ENCODE results near the gene TMEM106C. TPM values are rescaled to one million over a fixed set of nuclear protein-coding genes. Genes with fewer than 3 reads are reported as not detected.

Gene TMEM106C
- total RNA-seq, 4 donors from 2014 or later = 40.9 to 56.7 (median 42.3) TPM

DNA sequence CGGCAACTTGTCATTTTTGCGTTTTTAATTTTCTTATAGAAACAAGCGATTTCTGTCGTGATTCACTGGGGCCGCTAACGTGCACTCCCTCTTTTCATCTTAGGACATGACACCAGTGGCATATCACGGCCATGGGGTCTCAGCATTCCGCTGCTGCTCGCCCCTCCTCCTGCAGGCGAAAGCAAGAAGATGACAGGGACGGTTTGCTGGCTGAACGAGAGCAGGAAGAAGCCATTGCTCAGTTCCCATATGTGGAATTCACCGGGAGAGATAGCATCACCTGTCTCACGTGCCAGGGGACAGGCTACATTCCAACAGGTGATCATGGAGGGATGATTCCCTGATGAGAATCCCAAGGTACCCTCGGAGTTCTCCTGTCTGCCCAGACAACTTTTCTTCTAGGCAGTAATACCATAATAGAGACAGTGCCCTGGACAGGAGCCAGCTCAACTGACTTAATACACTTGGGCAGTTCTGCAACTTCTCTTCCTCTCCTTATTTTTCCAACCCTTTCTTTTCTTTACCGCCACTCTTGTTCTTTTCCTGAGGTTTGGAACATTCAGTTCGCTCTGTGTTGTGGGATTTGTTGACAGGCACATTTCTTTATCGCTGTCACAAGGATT, 821 bp downstream of the TMEM106C start:
- intact Hi-C loops (cut with DNase I; ENCODE audit: low total_unique reads) = no loop called here
- no peak for TF ChIP-seq POLR2A (IDR thresholded peaks at IDR 0.05)
- TF ChIP-seq, protein P1, sequence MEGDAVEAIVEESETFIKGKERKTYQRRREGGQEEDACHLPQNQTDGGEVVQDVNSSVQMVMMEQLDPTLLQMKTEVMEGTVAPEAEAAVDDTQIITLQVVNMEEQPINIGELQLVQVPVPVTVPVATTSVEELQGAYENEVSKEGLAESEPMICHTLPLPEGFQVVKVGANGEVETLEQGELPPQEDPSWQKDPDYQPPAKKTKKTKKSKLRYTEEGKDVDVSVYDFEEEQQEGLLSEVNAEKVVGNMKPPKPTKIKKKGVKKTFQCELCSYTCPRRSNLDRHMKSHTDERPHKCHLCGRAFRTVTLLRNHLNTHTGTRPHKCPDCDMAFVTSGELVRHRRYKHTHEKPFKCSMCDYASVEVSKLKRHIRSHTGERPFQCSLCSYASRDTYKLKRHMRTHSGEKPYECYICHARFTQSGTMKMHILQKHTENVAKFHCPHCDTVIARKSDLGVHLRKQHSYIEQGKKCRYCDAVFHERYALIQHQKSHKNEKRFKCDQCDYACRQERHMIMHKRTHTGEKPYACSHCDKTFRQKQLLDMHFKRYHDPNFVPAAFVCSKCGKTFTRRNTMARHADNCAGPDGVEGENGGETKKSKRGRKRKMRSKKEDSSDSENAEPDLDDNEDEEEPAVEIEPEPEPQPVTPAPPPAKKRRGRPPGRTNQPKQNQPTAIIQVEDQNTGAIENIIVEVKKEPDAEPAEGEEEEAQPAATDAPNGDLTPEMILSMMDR (IDR thresholded peaks at IDR 0.05) = no peak
- WGBS, 2 donors = 16 to 20% methylated on average over 18 of the region's 18 CpGs
- H3K4me3 ChIP-seq (ENCODE audit: low read depth, poor library complexity, severe bottlenecking) = peak overlapping the region; percentile 72
- peak in 1 of 2 donors; percentile 24 for DNase-seq (ENCODE audit: low spot score in 2 of 2)

DNA sequence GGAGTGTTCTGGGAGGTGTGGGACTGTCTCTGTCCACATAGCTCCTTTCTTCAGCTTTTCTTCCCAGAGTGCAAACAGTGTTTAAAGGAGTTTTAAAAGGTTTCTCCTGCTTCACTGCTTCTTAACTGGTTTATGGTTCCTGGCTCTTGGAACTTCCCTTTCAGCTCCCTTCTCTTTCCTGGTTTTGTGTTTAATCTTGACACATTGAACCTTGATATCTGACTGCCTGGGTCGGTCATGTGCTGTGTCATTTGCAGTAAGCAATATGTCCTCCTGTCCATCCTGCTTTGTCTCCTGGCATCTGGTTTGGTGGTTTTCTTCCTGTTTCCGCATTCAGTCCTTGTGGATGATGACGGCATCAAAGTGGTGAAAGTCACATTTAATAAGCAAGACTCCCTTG, 2.2 kb downstream of the TMEM106C start:
- WGBS, 2 donors = 95 to 97% methylated on average over 3 of the region's 3 CpGs
- intact Hi-C loops (cut with DNase I; ENCODE audit: low total_unique reads) = loop anchor here (5.0 kb wide), 1 partner anchor 638 kb away; no protein-coding TSS in a partner anchor
- DNase-seq (ENCODE audit: low spot score in 2 of 2) = no peak
- no peak for TF ChIP-seq POLR2A (IDR thresholded peaks at IDR 0.05)
- TF ChIP-seq, protein P1 (IDR thresholded peaks at IDR 0.05) = no peak
- H3K4me3 ChIP-seq (ENCODE audit: low read depth, poor library complexity, severe bottlenecking) = no peak overlapping the region

DNA sequence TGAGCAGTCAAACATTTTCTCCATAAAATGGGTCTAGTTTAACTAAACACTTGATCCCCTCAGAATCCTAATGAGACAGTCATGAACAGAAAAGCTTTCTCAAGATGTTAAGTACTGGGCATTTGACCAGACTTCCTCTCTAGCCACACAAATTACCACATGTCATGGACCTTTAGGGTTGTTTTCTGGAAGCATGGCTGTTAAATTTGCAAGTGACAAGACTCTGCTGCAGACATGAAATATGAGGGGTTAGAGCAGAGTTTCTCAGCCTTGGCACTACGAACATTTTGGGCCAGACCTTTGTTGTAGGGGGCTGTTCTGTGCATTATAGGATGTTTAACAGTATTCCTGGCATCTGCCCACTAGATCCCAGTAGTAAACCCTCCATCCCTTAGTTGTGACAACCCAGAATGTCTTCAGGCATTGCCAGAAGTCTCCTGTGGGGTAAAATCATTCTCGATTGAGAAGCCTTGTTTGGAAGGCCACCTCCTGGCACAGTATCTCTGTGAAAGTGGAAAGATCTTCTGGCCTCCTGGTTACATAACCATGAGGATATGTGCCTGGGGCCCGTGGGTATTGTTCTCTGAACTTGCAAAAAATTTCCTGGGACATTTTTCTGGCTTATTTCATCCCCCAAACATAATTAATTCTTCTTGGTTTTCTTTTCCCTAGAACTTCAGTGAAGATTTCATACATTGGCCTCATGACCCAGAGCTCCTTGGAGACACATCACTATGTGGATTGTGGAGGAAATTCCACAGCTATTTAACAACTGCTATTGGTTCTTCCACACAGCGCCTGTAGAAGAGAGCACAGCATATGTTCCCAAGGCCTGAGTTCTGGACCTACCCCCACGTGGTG, 4.3 kb downstream of the TMEM106C start:
- DNase-seq (ENCODE audit: low spot score in 2 of 2) = no peak
- 28 to 43% methylated on average over 5 of the region's 5 CpGs for WGBS, 2 donors
- TF ChIP-seq, protein P1 (IDR thresholded peaks at IDR 0.05) = no peak
- no peak for TF ChIP-seq POLR2A (IDR thresholded peaks at IDR 0.05)
- intact Hi-C loops (cut with DNase I; ENCODE audit: low total_unique reads) = loop anchor here (5.0 kb wide), 1 partner anchor 640 kb away; no protein-coding TSS in a partner anchor
- no peak overlapping the region for H3K4me3 ChIP-seq (ENCODE audit: low read depth, poor library complexity, severe bottlenecking)

DNA sequence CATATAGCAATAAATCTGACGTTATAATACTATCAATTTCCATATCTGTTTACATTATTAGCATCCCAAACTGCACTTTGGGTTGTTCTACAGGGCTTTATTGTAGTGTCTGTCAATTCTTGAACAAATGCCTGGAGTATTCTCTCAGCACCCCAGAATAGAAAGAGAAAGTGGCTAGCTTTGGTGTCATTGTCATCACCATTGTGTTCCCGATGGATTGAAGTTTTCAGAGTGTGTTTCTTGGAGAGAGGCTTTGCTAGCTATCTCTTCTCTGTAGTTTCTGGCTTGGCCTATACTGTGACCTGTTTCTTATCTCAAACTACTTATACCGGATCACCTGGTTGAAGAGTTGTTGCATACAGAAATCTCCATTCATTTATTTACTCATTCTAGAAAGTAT, 6.4 kb downstream of the TMEM106C start:
- no peak for DNase-seq (ENCODE audit: low spot score in 2 of 2)
- TF ChIP-seq, protein P1 (IDR thresholded peaks at IDR 0.05) = no peak
- no peak for TF ChIP-seq POLR2A (IDR thresholded peaks at IDR 0.05)
- H3K4me3 ChIP-seq (ENCODE audit: low read depth, poor library complexity, severe bottlenecking) = no peak overlapping the region
- WGBS, 2 donors = 82 to 83% methylated on average over 3 of the region's 3 CpGs
- intact Hi-C loops (cut with DNase I; ENCODE audit: low total_unique reads) = loop anchor here (5.0 kb wide), 1 partner anchor 643 kb away; no protein-coding TSS in a partner anchor

DNA sequence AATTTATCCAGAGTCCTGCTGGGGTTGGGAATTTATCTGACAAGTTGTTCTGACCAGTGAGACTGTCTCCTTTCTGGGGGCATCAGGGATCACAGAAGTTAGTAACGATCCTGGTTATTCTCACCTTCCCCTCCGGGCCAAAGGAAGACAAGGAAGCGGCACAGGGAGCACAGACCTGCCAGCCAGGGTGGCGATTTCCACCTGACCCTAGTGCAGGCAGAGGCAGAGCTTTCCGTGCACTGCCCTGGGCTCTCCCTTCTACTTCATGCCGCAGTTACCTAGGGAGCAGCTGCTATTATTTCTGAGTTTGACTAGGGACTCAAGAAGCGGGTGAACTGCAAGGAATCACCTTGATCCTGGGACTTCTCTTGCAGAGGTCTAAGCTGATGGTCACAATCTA, 7.4 kb downstream of the TMEM106C start:
- intact Hi-C loops (cut with DNase I; ENCODE audit: low total_unique reads) = no loop called here
- H3K4me3 ChIP-seq (ENCODE audit: low read depth, poor library complexity, severe bottlenecking) = no peak overlapping the region
- DNase-seq (ENCODE audit: low spot score in 2 of 2) = no peak
- TF ChIP-seq, protein P1 (IDR thresholded peaks at IDR 0.05) = no peak
- no peak for TF ChIP-seq POLR2A (IDR thresholded peaks at IDR 0.05)
- WGBS, 2 donors = 85 to 94% methylated on average over 7 of the region's 7 CpGs
